Measurements from ENCODE around the gene NOX5.
A peak's percentile ranks its signal among the peaks of the same experiment; 100 is the strongest.

The NOX5 gene

GRCh38 chr15:69072906-69073305, 58.4 kb downstream of the NOX5 start:
- Histone ChIP-seq H3K4me1 (ENCODE audit: insufficient read depth, low read length) (peaks cover 7% of the 10 kb centered on the region), H3K27me3 (ENCODE audit: insufficient read depth, low read length) (peaks cover 29% of the 10 kb centered on the region), H3K9me3 (ENCODE audit: low read length) (no peaks in the 10 kb centered on the region), H3K4me3 (ENCODE audit: low read length) (no peak overlapping the region), H3K36me3 (ENCODE audit: insufficient read depth, low read length) (no peaks in the 10 kb centered on the region), H2AFZ (ENCODE audit: low read depth, low read length) (no peak overlapping the region)

DNA sequence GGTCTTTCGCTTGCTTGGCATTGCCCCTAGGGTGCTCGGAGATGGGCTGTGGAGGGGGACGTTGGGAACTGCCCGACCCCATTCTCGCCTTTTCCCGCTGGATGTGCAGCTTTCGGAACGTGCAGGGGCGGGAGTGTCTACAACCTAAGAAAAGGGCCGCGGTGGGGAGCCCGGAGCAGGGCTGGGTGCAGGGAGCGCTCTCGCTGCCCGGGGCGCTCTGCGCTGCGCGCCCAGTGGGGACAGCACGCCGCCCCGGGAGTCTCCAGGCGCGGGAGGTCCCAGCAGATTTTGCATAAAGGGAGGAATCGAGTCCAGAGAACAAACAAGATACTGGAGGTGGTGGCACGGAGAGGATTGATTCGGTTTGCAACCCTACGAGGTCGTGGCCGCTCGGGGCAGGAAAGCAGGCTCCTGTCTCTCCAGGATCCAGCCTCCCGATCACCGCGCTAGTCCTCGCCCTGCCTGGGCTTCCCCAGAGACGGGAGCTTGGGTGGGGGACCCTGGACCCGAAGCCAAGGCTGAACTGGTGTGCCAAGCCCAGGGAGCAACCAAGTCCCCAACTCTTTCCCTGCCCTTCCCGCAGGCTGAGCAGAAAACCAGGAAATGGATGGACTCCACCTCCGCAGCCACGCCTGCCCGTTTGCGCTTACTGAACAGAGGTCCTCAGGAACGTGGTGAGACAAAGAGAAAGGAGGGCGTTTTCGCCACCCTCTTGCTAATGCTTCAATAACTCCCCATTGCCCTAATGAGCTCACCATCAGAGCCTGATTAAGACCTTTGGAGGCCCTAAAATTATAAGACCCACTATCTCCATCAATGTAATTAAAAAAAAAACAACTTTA, 59.7 kb downstream of the NOX5 start:
- Histone ChIP-seq H3K9me3 (ENCODE audit: low read length) (no peaks in the 10 kb centered on the region), H3K36me3 (ENCODE audit: insufficient read depth, low read length) (no peaks in the 10 kb centered on the region), H3K4me3 (ENCODE audit: low read length) (peak overlapping the region; percentile 50), H3K27me3 (ENCODE audit: insufficient read depth, low read length) (peaks cover 29% of the 10 kb centered on the region), H3K4me1 (ENCODE audit: insufficient read depth, low read length) (peaks cover 7% of the 10 kb centered on the region), H2AFZ (ENCODE audit: low read depth, low read length) (peak overlapping the region; percentile 81)

DNA sequence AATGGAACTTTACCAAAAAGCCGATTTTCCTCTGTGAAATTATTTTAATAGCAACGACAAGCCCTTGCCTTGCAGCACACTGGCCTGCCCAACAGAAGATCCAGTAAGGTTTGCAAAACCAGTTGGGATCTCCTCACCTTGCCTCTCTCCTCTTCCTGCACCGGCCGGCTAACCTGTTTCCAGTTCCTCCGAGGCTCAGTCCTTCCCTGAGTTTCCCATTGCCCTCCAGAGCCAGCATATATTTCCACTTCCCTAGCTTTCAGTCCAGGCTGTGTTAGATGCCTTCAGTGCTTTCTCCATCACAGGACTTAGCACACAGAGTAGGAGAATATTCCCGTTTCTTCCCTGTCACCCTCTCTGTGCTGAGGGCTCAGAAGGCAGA, 60.3 kb downstream of the NOX5 start:
- Histone ChIP-seq H3K27me3 (ENCODE audit: insufficient read depth, low read length) (peaks cover 29% of the 10 kb centered on the region), H3K4me3 (ENCODE audit: low read length) (peak overlapping the region; percentile 50), H3K4me1 (ENCODE audit: insufficient read depth, low read length) (peaks cover 7% of the 10 kb centered on the region), H3K9me3 (ENCODE audit: low read length) (no peaks in the 10 kb centered on the region), H3K36me3 (ENCODE audit: insufficient read depth, low read length) (no peaks in the 10 kb centered on the region), H2AFZ (ENCODE audit: low read depth, low read length) (peak overlapping the region; percentile 81)

GRCh38 chr15:69075440-69075839, 60.9 kb downstream of the NOX5 start:
- Histone ChIP-seq H3K27me3 (ENCODE audit: insufficient read depth, low read length) (peaks cover 29% of the 10 kb centered on the region), H2AFZ (ENCODE audit: low read depth, low read length) (no peak overlapping the region), H3K9me3 (ENCODE audit: low read length) (no peaks in the 10 kb centered on the region), H3K4me3 (ENCODE audit: low read length) (no peak overlapping the region), H3K4me1 (ENCODE audit: insufficient read depth, low read length) (peaks cover 7% of the 10 kb centered on the region), H3K36me3 (ENCODE audit: insufficient read depth, low read length) (no peaks in the 10 kb centered on the region)

DNA sequence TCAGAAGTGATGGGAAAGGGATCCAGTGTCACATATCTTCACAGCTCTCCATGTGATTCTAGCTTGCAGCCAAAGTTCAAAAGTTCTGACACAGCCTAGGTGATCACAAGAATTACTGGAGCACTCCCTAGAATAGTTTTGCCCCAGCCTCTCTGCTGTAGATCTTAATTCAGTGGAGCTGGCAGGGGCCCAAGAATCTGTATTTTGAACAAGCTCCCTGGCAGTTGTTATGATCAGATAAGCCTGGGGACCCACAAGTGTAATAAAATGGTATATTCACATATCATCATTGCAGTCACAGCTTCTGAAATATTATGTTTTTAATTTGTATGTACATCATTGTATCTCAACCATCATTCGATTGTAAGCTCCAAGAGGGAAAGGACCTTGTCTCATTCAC, 62.3 kb downstream of the NOX5 start:
- no peaks in the 10 kb centered on the region for H3K9me3 ChIP-seq (ENCODE audit: low read length)
- H3K27me3 ChIP-seq (ENCODE audit: insufficient read depth, low read length): peaks cover 23% of the 10 kb centered on the region
- no peak overlapping the region for H3K4me3 ChIP-seq (ENCODE audit: low read length)
- peaks cover 7% of the 10 kb centered on the region for H3K4me1 ChIP-seq (ENCODE audit: insufficient read depth, low read length)
- no peak overlapping the region for H2AFZ ChIP-seq (ENCODE audit: low read depth, low read length)
- H3K36me3 ChIP-seq (ENCODE audit: insufficient read depth, low read length): no peaks in the 10 kb centered on the region

GRCh38 chr15:69078638-69079037, 64.1 kb downstream of the NOX5 start:
- no peak overlapping the region for H2AFZ ChIP-seq (ENCODE audit: low read depth, low read length)
- H3K4me3 ChIP-seq (ENCODE audit: low read length): no peak overlapping the region
- no peaks in the 10 kb centered on the region for H3K9me3 ChIP-seq (ENCODE audit: low read length)
- H3K27me3 ChIP-seq (ENCODE audit: insufficient read depth, low read length): peaks cover 17% of the 10 kb centered on the region
- no peaks in the 10 kb centered on the region for H3K36me3 ChIP-seq (ENCODE audit: insufficient read depth, low read length)
- H3K4me1 ChIP-seq (ENCODE audit: insufficient read depth, low read length): peaks cover 7% of the 10 kb centered on the region

GRCh38 chr15:69080295-69081248, 66.1 kb downstream of the NOX5 start:
- H3K36me3 ChIP-seq (ENCODE audit: insufficient read depth, low read length): no peaks in the 10 kb centered on the region
- no peaks in the 10 kb centered on the region for H3K9me3 ChIP-seq (ENCODE audit: low read length)
- no peak overlapping the region for H3K4me3 ChIP-seq (ENCODE audit: low read length)
- peaks cover 11% of the 10 kb centered on the region for H3K27me3 ChIP-seq (ENCODE audit: insufficient read depth, low read length)
- no peaks in the 10 kb centered on the region for H3K4me1 ChIP-seq (ENCODE audit: insufficient read depth, low read length)
- H2AFZ ChIP-seq (ENCODE audit: low read depth, low read length): no peak overlapping the region

DNA sequence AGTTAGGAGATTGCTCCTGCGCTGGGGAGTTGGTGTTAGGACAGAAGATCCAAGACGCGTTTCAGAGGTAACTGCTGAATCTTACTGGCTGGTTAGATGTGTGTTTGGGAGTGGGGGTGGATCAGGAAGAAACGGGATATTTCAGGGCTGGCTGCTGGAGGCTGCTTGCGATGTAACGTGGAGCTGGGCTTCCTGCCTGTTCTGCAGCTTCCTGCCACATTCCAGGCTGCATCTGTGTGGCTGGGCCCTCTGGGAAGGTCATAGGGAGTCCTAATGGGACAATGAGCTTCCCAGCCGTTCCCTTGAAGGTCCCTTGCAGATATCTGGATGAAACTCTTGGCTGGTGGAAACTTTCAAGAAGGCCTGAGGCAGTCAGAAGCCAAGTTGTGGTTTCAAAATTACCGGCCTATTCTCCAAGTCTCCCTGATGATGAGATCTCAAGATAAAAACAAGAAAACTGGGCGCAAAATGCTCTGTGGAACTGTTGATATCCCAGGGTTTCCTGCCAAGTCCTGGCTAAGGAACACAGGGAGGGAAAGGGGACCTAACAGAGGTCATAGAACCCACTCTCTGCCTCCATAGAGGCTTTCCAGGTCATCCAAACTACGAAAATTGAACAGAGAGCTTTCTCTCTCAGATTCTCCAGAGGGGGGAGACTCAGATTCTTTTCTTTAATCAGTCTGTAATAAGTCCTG, 67.0 kb downstream of the NOX5 start:
- Histone ChIP-seq H3K9me3 (ENCODE audit: low read length) (no peaks in the 10 kb centered on the region), H3K36me3 (ENCODE audit: insufficient read depth, low read length) (no peaks in the 10 kb centered on the region), H2AFZ (ENCODE audit: low read depth, low read length) (no peak overlapping the region), H3K4me3 (ENCODE audit: low read length) (no peak overlapping the region), H3K27me3 (ENCODE audit: insufficient read depth, low read length) (peaks cover 15% of the 10 kb centered on the region), H3K4me1 (ENCODE audit: insufficient read depth, low read length) (peaks cover 2% of the 10 kb centered on the region)

- H2AFZ ChIP-seq (ENCODE audit: low read depth, low read length): no peak overlapping the region
- no peaks in the 10 kb centered on the region for H3K9me3 ChIP-seq (ENCODE audit: low read length)
- H3K4me3 ChIP-seq (ENCODE audit: low read length): no peak overlapping the region
- no peaks in the 10 kb centered on the region for H3K36me3 ChIP-seq (ENCODE audit: insufficient read depth, low read length)
- H3K4me1 ChIP-seq (ENCODE audit: insufficient read depth, low read length): peaks cover 2% of the 10 kb centered on the region
- peaks cover 21% of the 10 kb centered on the region for H3K27me3 ChIP-seq (ENCODE audit: insufficient read depth, low read length)
Measured at GRCh38 chr15:69082021-69082502, 67.6 kb downstream of the NOX5 start.

DNA sequence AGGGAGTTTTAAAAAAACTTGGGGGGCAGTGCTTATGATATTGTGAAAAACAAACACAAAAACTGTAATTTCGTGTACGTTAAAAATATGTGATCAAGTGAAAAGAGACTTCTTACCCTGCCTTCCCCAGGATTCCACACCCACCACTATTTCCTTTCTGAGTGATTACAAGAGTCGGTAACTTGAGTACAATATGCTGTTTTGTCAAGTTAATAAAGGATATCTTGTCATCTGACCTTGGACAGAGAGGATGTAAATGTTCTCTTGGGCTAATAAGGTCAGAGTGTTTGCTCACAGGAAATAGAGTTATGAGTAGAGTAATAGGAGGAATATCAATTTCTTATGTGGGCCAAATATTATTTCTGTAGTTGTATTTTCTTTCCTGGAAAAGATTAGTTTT, 68.1 kb downstream of the NOX5 start:
- H3K4me1 ChIP-seq (ENCODE audit: insufficient read depth, low read length): peaks cover 2% of the 10 kb centered on the region
- H3K9me3 ChIP-seq (ENCODE audit: low read length): no peaks in the 10 kb centered on the region
- no peaks in the 10 kb centered on the region for H3K36me3 ChIP-seq (ENCODE audit: insufficient read depth, low read length)
- no peak overlapping the region for H3K4me3 ChIP-seq (ENCODE audit: low read length)
- peaks cover 26% of the 10 kb centered on the region for H3K27me3 ChIP-seq (ENCODE audit: insufficient read depth, low read length)
- H2AFZ ChIP-seq (ENCODE audit: low read depth, low read length): no peak overlapping the region

DNA sequence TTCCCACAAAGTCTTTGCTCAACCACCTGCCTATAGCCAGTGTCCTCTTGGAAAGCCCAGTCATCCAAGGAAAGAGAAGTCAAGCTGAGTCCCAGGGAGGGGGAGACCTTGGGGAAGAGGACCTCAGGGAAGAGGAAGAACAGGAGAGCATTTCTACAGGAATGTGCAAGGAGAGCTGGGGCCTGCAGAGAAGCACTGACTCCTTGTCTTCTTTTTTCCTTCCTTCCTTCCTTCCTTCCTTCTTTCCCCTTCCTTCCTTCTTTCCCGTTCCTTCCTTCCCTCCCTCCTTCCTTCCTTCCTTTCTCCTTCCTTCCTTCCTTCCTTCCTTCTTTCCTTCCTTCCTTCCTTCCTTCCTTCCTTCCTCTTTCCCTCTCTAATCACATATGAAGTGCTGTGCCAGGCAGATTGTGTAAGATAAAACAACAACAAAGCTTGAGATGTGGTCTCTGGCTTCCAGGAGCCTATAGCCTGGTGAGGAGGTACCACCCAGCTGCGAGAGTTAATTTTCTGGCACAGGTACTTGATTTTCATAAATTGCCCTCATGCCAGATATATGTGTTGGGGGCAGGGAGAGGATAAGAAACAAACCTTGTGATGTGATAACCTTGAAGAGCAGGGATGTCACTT, 70.0 kb downstream of the NOX5 start:
- Histone ChIP-seq H3K9me3 (ENCODE audit: low read length) (no peaks in the 10 kb centered on the region), H3K4me3 (ENCODE audit: low read length) (no peak overlapping the region), H3K27me3 (ENCODE audit: insufficient read depth, low read length) (peaks cover 43% of the 10 kb centered on the region), H2AFZ (ENCODE audit: low read depth, low read length) (no peak overlapping the region), H3K36me3 (ENCODE audit: insufficient read depth, low read length) (no peaks in the 10 kb centered on the region), H3K4me1 (ENCODE audit: insufficient read depth, low read length) (peaks cover 2% of the 10 kb centered on the region)

GRCh38 chr15:69085325-69086081, 71.0 kb downstream of the NOX5 start:
- H3K9me3 ChIP-seq (ENCODE audit: low read length): no peaks in the 10 kb centered on the region
- no peak overlapping the region for H2AFZ ChIP-seq (ENCODE audit: low read depth, low read length)
- no peak overlapping the region for H3K4me3 ChIP-seq (ENCODE audit: low read length)
- H3K4me1 ChIP-seq (ENCODE audit: insufficient read depth, low read length): peaks cover 2% of the 10 kb centered on the region
- no peaks in the 10 kb centered on the region for H3K36me3 ChIP-seq (ENCODE audit: insufficient read depth, low read length)
- H3K27me3 ChIP-seq (ENCODE audit: insufficient read depth, low read length): peaks cover 52% of the 10 kb centered on the region

Measured in neuron (in vitro differentiated cells).